SK-N-SH treated with all-trans-retinoic acid at 6 μM for 48 hours (cell line): ENCODE results near the gene UBE4A.
A peak's percentile ranks its signal among the peaks of the same experiment; 100 is the strongest.
"Not testable (repeated sequence)": the region's sequence is repeated elsewhere in the genome, so short reads cannot be mapped to it uniquely, and the experiment has no call there.

ENCODE experiments used
- ATAC-seq: fragments of 200-7000 bp; cut with Tn5 transposase; 3 replicates; pipeline ENCODE4 v1.9.1; 2020; ENCODE audit warnings: mild to moderate bottlenecking, moderate library complexity
- ARNTL ChIP-seq: fragments of 450-650 bp; formaldehyde crosslinking; IDR thresholded peaks from 2 replicates; pipeline ENCODE4 v1.5.0; 2020; ENCODE audit warnings: low read depth, mild to moderate bottlenecking, moderate library complexity, borderline replicate concordance
- CSDC2 ChIP-seq: fragments of 250-450 bp; sonication (Bioruptor Pico); IDR thresholded peaks from 2 replicates; pipeline ENCODE4 v1.5.0; 2020; ENCODE audit warnings: mild to moderate bottlenecking, moderate library complexity
- ESRRG ChIP-seq: fragments of 250-450 bp; sonication (Bioruptor Pico); IDR thresholded peaks from 2 replicates; pipeline ENCODE4 v1.6.1; 2021; ENCODE audit warnings: mild to moderate bottlenecking
- GLIS3 ChIP-seq: fragments of 250-450 bp; sonication (Bioruptor Pico); IDR thresholded peaks from 2 replicates; pipeline ENCODE4 v1.5.0; 2020; ENCODE audit warnings: mild to moderate bottlenecking, moderate library complexity
- ISL1 ChIP-seq: fragments of 250-450 bp; sonication (Bioruptor Pico); IDR thresholded peaks from 2 replicates; pipeline ENCODE4 v2.1.2; 2022; ENCODE audit warnings: mild to moderate bottlenecking, moderate library complexity
- OSR1 ChIP-seq: fragments of 250-450 bp; sonication (Bioruptor Pico); IDR thresholded peaks from 2 replicates; pipeline ENCODE4 v1.8.0; 2022; ENCODE audit warnings: moderate library complexity, mild to moderate bottlenecking, inconsistent platforms
- PPARA ChIP-seq: fragments of 250-450 bp; sonication (Bioruptor Pico); IDR thresholded peaks from 2 replicates; pipeline ENCODE4 v1.5.0; 2020; ENCODE audit warnings: mild to moderate bottlenecking, borderline replicate concordance
- RARB ChIP-seq: fragments of 250-450 bp; sonication (Bioruptor Pico); IDR thresholded peaks from 2 replicates; pipeline ENCODE4 v1.8.0; 2021; ENCODE audit warnings: mild to moderate bottlenecking, moderate library complexity
- SNAI2 ChIP-seq: fragments of 250-450 bp; sonication (Bioruptor Pico); IDR thresholded peaks from 2 replicates; pipeline ENCODE4 v1.5.0; 2020; ENCODE audit warnings: mild to moderate bottlenecking, moderate library complexity
- TCF4 ChIP-seq: fragments of 250-450 bp; sonication (Bioruptor Pico); IDR thresholded peaks from 2 replicates; pipeline ENCODE4 v1.8.0; 2021; ENCODE audit warnings: mild to moderate bottlenecking, moderate library complexity, borderline replicate concordance
- TOX ChIP-seq: fragments of 250-450 bp; sonication (Bioruptor Pico); IDR thresholded peaks from 2 replicates; pipeline ENCODE4 v1.8.0; 2021; ENCODE audit warnings: mild to moderate bottlenecking, moderate library complexity, borderline replicate concordance
- ZC3H10 ChIP-seq: fragments of 250-450 bp; sonication (Bioruptor Pico); IDR thresholded peaks from 2 replicates; pipeline ENCODE4 v1.5.1; 2021; ENCODE audit warnings: mild to moderate bottlenecking, moderate library complexity
- ZFP3 ChIP-seq: fragments of 250-450 bp; sonication (Bioruptor Pico); IDR thresholded peaks from 2 replicates; pipeline ENCODE4 v1.5.0; 2020; ENCODE audit warnings: mild to moderate bottlenecking, moderate library complexity
- ZFP30 ChIP-seq: fragments of 450-650 bp; formaldehyde crosslinking; IDR thresholded peaks from 2 replicates; pipeline ENCODE4 v1.5.0; 2022; ENCODE audit warnings: mild to moderate bottlenecking, moderate library complexity
- ZNF565 ChIP-seq: fragments of 450-650 bp; formaldehyde crosslinking; conservative IDR thresholded peaks from 2 replicates; pipeline ENCODE4 v1.5.0; 2020; ENCODE audit warnings: low read depth, mild to moderate bottlenecking, moderate library complexity
- ZNF70 ChIP-seq: fragments of 450-650 bp; formaldehyde crosslinking; IDR thresholded peaks from 2 replicates; pipeline ENCODE4 v1.5.0; 2020; ENCODE audit warnings: mild to moderate bottlenecking, moderate library complexity
- ZNF8 ChIP-seq: fragments of 450-650 bp; formaldehyde crosslinking; IDR thresholded peaks from 2 replicates; pipeline ENCODE4 v1.5.0; 2020; ENCODE audit warnings: mild to moderate bottlenecking, moderate library complexity
- TF ChIP-seq, protein P1 (sequence below): fragments of 250-450 bp; sonication (Bioruptor Pico); IDR thresholded peaks from 2 replicates; pipeline ENCODE4 v1.5.0; 2020; ENCODE audit warnings: mild to moderate bottlenecking, moderate library complexity
- TF ChIP-seq, protein P2 (sequence below): fragments of 250-450 bp; sonication (Bioruptor Pico); IDR thresholded peaks from 2 replicates; pipeline ENCODE4 v1.8.0; 2020; ENCODE audit warnings: mild to moderate bottlenecking, moderate library complexity, borderline replicate concordance
- TF ChIP-seq, protein P3 (sequence below): fragments of 250-450 bp; sonication (Bioruptor Pico); IDR thresholded peaks from 2 replicates; pipeline ENCODE4 v1.5.1; 2021; ENCODE audit warnings: mild to moderate bottlenecking, moderate library complexity
- TF ChIP-seq, protein P4 (sequence below): fragments of 250-450 bp; sonication (Bioruptor Pico); IDR thresholded peaks from 2 replicates; pipeline ENCODE4 v1.5.1; 2020; ENCODE audit warnings: low read depth, mild to moderate bottlenecking, moderate library complexity
- TF ChIP-seq, protein P5 (sequence below): fragments of 250-450 bp; sonication (Bioruptor Pico); IDR thresholded peaks from 2 replicates; pipeline ENCODE4 v1.8.0; 2021; ENCODE audit warnings: low read depth, mild to moderate bottlenecking, moderate library complexity, borderline replicate concordance

UBE4A gene

DNA sequence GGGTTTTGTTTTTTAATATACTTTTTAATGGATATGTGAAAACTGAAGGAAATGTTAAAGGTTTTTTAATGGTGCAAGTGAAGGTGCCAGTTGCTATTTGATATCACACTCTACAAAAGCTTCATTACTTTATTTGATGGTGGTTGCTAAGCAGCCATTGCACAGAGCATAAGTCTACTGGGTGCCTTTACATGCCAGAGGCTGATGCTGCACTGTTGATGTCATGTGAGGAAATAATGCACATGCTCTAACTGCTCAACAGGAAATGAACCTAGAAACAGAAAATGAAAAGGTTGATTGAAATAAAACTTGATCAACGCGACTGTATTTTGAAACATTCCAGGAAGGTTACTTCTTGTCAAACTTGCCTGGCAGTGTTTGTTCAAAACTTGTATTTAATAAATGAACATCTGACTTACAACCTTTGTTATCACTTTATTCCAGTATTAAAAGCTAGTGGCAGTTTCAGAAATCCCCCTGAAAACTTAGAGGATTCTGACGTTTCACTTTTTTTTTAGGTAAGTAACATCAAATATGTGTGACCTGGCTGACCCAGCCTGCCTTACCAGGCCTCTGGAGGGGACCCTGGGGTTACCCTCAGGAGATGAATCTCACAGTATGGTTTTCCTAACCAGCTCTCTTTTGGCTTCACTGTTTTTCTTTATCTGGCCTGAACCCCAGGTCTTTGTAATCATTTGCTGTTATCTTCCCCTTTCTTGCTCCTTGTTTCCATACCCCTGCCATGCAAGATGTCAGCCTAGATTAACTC, 39.6 kb downstream of the UBE4A start:
- no peak for ATAC-seq
- TF ChIP-seq, protein P1, sequence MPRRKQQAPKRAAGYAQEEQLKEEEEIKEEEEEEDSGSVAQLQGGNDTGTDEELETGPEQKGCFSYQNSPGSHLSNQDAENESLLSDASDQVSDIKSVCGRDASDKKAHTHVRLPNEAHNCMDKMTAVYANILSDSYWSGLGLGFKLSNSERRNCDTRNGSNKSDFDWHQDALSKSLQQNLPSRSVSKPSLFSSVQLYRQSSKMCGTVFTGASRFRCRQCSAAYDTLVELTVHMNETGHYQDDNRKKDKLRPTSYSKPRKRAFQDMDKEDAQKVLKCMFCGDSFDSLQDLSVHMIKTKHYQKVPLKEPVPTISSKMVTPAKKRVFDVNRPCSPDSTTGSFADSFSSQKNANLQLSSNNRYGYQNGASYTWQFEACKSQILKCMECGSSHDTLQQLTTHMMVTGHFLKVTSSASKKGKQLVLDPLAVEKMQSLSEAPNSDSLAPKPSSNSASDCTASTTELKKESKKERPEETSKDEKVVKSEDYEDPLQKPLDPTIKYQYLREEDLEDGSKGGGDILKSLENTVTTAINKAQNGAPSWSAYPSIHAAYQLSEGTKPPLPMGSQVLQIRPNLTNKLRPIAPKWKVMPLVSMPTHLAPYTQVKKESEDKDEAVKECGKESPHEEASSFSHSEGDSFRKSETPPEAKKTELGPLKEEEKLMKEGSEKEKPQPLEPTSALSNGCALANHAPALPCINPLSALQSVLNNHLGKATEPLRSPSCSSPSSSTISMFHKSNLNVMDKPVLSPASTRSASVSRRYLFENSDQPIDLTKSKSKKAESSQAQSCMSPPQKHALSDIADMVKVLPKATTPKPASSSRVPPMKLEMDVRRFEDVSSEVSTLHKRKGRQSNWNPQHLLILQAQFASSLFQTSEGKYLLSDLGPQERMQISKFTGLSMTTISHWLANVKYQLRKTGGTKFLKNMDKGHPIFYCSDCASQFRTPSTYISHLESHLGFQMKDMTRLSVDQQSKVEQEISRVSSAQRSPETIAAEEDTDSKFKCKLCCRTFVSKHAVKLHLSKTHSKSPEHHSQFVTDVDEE: no peak
- no peak for TF ChIP-seq ESRRG (CRISPR knock-in tag)
- no peak for TF ChIP-seq RARB (CRISPR knock-in tag)
- TF ChIP-seq ZFP3: no peak

DNA sequence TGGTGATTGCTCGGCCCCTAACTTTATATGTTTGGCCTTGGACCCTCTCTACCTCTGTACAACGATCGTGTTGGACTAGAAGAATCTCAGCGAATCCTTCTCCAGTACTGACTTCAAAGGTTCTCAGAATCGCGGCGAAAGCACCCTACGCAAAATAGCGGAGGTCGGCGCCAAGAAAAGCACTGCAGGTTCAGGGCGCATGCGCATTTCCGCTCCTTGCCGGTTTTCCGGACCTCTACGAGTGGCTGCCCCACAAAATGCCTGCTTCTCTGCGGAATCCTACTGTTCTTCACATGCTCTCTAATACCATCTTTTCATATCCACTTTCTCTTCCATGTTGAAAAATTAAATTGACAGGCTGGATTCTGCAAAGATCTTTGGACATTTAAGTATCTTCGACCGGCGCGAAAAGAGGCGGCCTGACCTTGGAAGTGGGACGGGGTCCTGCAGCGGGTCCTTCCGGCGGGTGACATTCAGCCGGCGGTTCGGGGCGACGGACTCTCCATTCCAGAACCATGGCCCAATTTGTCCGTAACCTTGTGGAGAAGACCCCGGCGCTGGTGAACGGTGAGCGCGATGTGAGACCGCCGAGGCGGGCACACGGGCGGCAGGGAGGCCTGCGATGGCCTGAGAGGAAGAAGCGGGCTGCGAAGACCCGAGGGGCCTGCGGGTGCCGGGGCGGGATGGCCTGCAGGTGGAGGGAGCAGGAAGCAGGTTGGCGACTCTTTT, 41.9 kb downstream of the UBE4A start, which contains the start of gene ATP5MG:
Gene ATP5MG, plus strand, starts transcription at position 456 of the 729 bp plus-strand sequence. Its CDS starts 60 bp downstream, at position 516.
- TF ChIP-seq ZNF565 (no peak), ZFP30 (no peak), SNAI2 (CRISPR knock-in tag) (no peak), CSDC2 (CRISPR knock-in tag) (no peak), GLIS3 (CRISPR knock-in tag) (no peak), TCF4 (CRISPR knock-in tag) (no peak)
- TF ChIP-seq, protein P2, sequence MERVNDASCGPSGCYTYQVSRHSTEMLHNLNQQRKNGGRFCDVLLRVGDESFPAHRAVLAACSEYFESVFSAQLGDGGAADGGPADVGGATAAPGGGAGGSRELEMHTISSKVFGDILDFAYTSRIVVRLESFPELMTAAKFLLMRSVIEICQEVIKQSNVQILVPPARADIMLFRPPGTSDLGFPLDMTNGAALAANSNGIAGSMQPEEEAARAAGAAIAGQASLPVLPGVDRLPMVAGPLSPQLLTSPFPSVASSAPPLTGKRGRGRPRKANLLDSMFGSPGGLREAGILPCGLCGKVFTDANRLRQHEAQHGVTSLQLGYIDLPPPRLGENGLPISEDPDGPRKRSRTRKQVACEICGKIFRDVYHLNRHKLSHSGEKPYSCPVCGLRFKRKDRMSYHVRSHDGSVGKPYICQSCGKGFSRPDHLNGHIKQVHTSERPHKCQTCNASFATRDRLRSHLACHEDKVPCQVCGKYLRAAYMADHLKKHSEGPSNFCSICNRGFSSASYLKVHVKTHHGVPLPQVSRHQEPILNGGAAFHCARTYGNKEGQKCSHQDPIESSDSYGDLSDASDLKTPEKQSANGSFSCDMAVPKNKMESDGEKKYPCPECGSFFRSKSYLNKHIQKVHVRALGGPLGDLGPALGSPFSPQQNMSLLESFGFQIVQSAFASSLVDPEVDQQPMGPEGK (CRISPR knock-in tag): no peak
- TF ChIP-seq, all 23 proteins: peak for 0
- peak; percentile 86 for ATAC-seq

DNA sequence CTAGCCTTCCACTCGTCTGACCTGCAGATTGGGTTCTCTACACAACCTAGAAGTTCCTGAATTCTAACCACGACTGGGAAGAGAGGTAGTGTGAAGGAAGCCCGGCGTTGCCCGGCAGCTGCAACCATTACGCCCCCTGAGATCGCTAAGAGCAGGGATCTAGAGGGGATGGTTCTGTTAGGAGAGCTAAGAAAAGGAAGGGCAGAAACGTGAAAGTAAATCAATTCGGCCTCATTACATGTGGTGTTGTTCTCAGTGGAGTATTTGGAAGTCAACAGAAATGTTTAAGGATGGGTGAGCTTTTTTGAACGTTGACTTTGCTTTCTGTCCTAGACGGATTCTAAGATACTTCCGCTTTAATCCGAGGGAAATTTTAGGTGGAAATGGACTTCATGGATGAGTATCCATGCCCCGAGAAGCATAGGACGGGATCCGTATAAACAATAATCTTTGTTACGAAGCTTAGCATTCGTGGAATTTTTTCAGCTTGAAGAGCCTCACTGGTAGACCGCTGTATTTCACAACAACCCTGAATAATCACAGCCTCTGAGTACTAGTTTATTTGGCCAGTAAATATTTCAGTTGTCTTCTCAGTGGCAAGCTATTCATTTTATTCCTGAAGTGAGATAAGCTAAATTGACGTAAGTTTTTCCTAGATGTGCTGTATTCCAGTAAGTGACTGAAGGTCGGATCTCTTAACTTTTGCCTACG, 42.6 kb downstream of the UBE4A start:
- peak; percentile 64 for ATAC-seq
- TF ChIP-seq, protein P3, sequence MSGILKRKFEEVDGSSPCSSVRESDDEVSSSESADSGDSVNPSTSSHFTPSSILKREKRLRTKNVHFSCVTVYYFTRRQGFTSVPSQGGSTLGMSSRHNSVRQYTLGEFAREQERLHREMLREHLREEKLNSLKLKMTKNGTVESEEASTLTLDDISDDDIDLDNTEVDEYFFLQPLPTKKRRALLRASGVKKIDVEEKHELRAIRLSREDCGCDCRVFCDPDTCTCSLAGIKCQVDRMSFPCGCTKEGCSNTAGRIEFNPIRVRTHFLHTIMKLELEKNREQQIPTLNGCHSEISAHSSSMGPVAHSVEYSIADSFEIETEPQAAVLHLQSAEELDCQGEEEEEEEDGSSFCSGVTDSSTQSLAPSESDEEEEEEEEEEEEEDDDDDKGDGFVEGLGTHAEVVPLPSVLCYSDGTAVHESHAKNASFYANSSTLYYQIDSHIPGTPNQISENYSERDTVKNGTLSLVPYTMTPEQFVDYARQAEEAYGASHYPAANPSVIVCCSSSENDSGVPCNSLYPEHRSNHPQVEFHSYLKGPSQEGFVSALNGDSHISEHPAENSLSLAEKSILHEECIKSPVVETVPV: no peak
- no peak for TF ChIP-seq ZFP3
- TF ChIP-seq TOX (CRISPR knock-in tag): no peak
- no peak for TF ChIP-seq ZNF565
- TF ChIP-seq, protein P4, sequence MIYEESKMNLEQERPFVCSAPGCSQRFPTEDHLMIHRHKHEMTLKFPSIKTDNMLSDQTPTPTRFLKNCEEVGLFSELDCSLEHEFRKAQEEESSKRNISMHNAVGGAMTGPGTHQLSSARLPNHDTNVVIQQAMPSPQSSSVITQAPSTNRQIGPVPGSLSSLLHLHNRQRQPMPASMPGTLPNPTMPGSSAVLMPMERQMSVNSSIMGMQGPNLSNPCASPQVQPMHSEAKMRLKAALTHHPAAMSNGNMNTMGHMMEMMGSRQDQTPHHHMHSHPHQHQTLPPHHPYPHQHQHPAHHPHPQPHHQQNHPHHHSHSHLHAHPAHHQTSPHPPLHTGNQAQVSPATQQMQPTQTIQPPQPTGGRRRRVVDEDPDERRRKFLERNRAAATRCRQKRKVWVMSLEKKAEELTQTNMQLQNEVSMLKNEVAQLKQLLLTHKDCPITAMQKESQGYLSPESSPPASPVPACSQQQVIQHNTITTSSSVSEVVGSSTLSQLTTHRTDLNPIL: no peak
- no peak for TF ChIP-seq GLIS3 (CRISPR knock-in tag)
- TF ChIP-seq SNAI2 (CRISPR knock-in tag): no peak
- TF ChIP-seq, protein P1: no peak
- TF ChIP-seq ZNF8 (CRISPR knock-in tag): no peak
- no peak for TF ChIP-seq ISL1
- no peak for TF ChIP-seq OSR1 (CRISPR knock-in tag)
- no peak for TF ChIP-seq PPARA (CRISPR knock-in tag)
- no peak for TF ChIP-seq ZC3H10 (CRISPR knock-in tag)
- no peak for TF ChIP-seq ESRRG (CRISPR knock-in tag)
- no peak for TF ChIP-seq CSDC2 (CRISPR knock-in tag)
- no peak for TF ChIP-seq ZNF70 (CRISPR knock-in tag)
- no peak for TF ChIP-seq ARNTL (CRISPR knock-in tag)
- TF ChIP-seq, protein P5, sequence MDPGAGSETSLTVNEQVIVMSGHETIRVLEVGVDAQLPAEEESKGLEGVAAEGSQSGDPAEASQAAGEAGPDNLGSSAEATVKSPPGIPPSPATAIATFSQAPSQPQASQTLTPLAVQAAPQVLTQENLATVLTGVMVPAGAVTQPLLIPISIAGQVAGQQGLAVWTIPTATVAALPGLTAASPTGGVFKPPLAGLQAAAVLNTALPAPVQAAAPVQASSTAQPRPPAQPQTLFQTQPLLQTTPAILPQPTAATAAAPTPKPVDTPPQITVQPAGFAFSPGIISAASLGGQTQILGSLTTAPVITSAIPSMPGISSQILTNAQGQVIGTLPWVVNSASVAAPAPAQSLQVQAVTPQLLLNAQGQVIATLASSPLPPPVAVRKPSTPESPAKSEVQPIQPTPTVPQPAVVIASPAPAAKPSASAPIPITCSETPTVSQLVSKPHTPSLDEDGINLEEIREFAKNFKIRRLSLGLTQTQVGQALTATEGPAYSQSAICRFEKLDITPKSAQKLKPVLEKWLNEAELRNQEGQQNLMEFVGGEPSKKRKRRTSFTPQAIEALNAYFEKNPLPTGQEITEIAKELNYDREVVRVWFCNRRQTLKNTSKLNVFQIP (CRISPR knock-in tag): no peak
- no peak for TF ChIP-seq RARB (CRISPR knock-in tag)

DNA sequence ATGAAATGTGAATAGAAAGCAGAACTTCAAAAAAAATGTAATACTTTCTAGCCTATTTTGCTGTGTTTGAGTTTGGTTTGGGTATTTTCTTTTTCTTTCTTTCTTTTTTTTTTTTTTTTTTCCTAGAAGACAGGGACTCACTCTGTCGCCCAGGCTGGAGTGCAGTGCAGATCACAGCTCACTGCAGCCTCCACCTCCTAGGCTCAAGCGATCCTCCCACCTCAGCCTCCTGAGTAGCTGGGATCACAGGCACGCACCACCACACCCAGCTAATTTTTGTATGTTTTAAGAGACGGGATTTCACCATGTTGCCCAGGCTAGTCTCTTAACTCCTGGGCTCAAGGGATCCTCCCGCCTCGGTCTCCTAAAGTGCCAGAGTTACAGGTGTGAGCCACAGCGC, 43.2 kb downstream of the UBE4A start:
- ATAC-seq: not testable (repeated sequence)
